Activated CD4-positive, alpha-beta T cell treated with anti-CD3 and anti-CD28 coated beads, Interleukin-2, amount 10 ng/mL, durations not matched to agents 7 days and 5 days (primary cell): ENCODE measurements around the gene LEPR. TPM values are rescaled to one million over a fixed set of nuclear protein-coding genes. Genes with fewer than 3 reads are reported as not detected.

ENCODE experiments used
- CTCF ChIA-PET: fragments of 350-600 bp; sonication (Branson Sonifier 250); formaldehyde crosslinking; loops from one replicate; lab custom pipeline; 2021; ENCODE audit warnings: antibody characterized with exemption; lab: Charles Lee
- POLR2A ChIA-PET: fragments of 350-600 bp; sonication (Branson Sonifier 250); formaldehyde crosslinking; loops from one replicate; lab custom pipeline; 2021; ENCODE audit warnings: antibody characterized with exemption; lab: Charles Lee
- DNase-seq: peaks from one replicate; pipeline ENCODE4 v3.0.0-alpha.2; 2020
- H3K27ac Mint-ChIP-seq: one replicate; pipeline ENCODE4 v1.8.0; 2021; ENCODE audit warnings: mild to moderate bottlenecking, moderate library complexity, mixed read lengths
- H3K27me3 Mint-ChIP-seq: one replicate; pipeline ENCODE4 v1.8.0; 2021; ENCODE audit warnings: mixed read lengths
- H3K36me3 Mint-ChIP-seq: one replicate; pipeline ENCODE4 v1.8.0; 2021; ENCODE audit warnings: low read depth, mixed read lengths
- H3K4me1 Mint-ChIP-seq: one replicate; pipeline ENCODE4 v1.8.0; 2021; ENCODE audit warnings: mixed read lengths
- H3K4me3 Mint-ChIP-seq: one replicate; pipeline ENCODE4 v1.8.0; 2021; ENCODE audit warnings: mild to moderate bottlenecking, moderate library complexity, mixed read lengths
- H3K9me3 Mint-ChIP-seq: one replicate; pipeline ENCODE4 v1.8.0; 2021; ENCODE audit warnings: mixed read lengths
- total RNA-seq, 2 experiments: library from RNA; stranded (reverse); gene quantifications; one replicate each; pipeline ENCODE4 v1.2.3, GENCODE V29; 2021

LEPR gene
- total RNA-seq, 2 experiments from 2014 or later: 1.9 to 2.2 TPM

DNA sequence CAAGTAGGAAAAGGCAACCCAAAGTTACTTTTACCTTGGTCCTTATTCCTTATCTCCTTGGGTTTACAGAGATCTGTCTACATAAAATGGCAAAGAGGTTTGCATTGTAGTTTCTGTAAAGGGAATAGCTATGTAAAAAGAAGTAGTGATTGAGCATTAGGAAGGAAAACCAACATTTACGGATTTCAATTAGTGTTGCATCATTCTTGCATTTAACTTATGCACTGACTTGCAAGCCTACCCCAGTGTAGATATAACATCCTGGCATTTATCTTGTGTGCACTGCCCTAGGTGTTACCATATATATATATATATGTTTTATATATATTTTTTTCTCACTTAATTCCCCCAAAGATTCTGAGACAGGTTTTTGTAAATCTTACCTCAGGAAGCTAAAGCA lies 3.7 kb upstream of the LEPR start:
- no peaks in the 10 kb centered on the region for H3K36me3 Mint-ChIP-seq
- ChIA-PET POLR2A (no interaction called here), CTCF (interaction anchor here (1.2 to 2.2 kb wide), 2 partner anchors 13 to 1754 kb away, joined by 3 to 7 read pairs; no protein-coding TSS in a partner anchor)
- H3K4me1 Mint-ChIP-seq: peaks cover 17% of the 10 kb centered on the region
- H3K4me3 Mint-ChIP-seq: no peak overlapping the region
- H3K27me3 Mint-ChIP-seq: peaks cover 2% of the 10 kb centered on the region
- H3K9me3 Mint-ChIP-seq: no peaks in the 10 kb centered on the region
- no peak overlapping the region for H3K27ac Mint-ChIP-seq
- DNase-seq: no peak

DNA sequence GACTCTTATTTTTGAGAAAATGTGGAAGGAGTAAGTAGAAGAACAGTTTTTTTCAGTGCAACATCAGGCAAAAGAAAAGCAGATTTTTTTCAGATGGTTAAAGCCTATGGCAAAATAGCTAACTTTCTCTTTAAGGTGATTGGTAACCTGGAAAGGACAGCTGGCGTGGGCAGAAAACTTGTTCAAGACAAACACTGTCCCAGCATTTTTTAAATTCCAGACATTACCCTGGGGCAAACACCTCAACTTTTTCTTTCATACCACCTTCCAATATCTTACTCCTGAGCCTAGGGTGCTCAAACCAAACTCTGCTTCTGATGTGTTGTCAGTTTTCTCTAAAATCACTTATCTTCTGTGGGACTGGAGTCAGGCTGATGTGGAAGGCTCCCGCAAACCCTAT lies 2.7 kb upstream of the LEPR start:
- Mint-ChIP-seq H3K9me3 (no peaks in the 10 kb centered on the region), H3K36me3 (no peaks in the 10 kb centered on the region), H3K27ac (no peak overlapping the region), H3K4me3 (no peak overlapping the region), H3K27me3 (peaks cover 2% of the 10 kb centered on the region), H3K4me1 (peaks cover 17% of the 10 kb centered on the region)
- DNase-seq: no peak
- ChIA-PET POLR2A (no interaction called here), CTCF (interaction anchor here (0.6 to 2.2 kb wide), 4 partner anchors 14 to 1755 kb away, joined by 3 to 7 read pairs (median 5); no protein-coding TSS in a partner anchor)

DNA sequence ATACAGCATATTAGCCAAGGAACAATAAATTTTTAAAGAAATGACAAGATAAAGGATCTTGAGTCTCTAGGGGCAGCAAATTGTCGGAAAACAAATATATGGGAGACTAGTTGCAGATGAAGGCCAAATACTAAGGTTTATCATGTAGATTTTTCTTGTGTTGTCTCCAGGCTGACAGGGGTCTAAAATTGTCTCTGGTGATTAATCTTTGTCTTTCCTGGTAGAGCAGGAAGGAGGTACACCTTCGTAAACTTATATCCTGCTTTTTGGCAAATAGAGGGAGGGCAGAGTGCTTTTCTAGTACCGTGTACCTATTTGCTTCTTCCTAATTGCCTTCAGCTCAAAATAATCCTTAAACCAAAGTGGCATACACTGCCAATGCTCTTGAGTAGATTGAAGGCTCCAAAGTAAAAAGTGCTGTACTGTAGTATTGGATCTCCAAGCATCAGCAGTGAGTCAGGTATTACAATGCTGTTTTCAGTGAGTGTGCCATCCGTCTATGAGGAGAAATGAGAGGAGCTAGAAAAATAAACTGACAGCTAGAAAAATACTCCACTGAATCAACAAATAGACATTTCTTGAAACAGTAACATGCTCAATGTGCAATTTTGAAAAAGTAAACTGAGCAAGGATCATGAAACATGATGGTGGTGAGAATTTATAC lies 1.8 kb upstream of the LEPR start:
- DNase-seq: no peak
- CTCF ChIA-PET: interaction anchor here (1.1 to 2.4 kb wide), 5 partner anchors 8 to 206 kb away, joined by 3 to 7 read pairs (median 4); no protein-coding TSS in a partner anchor
- Mint-ChIP-seq H3K4me3 (no peak overlapping the region), H3K36me3 (no peaks in the 10 kb centered on the region), H3K4me1 (peaks cover 17% of the 10 kb centered on the region), H3K27ac (no peak overlapping the region), H3K9me3 (no peaks in the 10 kb centered on the region), H3K27me3 (peaks cover 2% of the 10 kb centered on the region)
- POLR2A ChIA-PET: no interaction called here

DNA sequence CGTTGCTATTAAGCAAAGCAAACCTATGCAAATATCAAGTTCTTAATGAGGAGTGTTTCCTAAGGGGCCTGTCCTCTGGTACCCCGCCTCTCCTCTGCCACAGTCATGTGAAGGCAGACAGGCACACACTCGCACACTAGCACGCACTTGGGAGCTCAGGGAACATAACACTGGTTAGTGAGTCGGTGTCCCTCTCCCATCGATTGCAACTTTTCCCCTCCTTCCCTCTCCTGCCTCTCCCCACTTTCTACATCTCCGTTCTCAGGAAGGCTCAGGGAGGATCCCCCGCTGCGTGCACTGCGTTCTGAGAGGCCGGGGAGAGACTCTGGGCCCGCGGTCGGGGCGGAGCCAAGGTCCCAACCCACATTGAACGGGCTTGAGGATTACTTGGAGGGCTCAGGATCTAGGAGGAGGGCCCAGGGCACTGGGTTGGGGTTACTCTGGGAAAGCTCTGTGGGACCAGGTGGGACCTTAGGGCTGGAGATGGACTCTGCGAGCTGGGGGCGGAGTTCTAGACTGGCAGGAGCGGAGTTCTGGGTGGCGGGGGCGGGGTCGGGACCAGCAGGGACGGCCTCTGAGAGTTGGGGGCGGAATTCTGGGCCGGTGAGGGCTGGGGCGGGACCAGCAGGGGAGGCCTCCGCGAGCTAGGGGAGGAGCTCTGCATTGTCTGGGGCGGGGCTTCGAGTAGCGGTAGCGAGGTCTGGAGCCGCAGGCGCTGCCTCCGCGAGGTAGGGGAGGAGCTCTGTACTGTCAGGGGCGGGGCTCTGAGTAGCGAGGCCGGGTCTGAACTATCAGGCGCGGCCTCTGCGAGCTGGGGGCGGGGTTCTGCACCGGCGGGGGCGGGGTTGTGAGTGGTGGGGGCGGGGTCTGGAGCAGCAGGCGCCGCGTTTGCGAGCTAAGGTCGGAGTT lies 533 bp upstream of the LEPR start:
- H3K9me3 Mint-ChIP-seq: no peaks in the 10 kb centered on the region
- peaks cover 28% of the 10 kb centered on the region for H3K4me1 Mint-ChIP-seq
- peak; percentile 99 for DNase-seq
- ChIA-PET CTCF (interaction anchor here (1.1 to 2.4 kb wide), 6 partner anchors 10 to 208 kb away, joined by 3 to 7 read pairs (median 4); no protein-coding TSS in a partner anchor), POLR2A (interaction anchor here (0.6 kb wide), 2 partner anchors 204 to 458 kb away, joined by 3 read pairs; no protein-coding TSS in a partner anchor)
- H3K36me3 Mint-ChIP-seq: peaks cover 8% of the 10 kb centered on the region
- H3K4me3 Mint-ChIP-seq: no peak overlapping the region
- H3K27me3 Mint-ChIP-seq: peaks cover 2% of the 10 kb centered on the region
- peak overlapping the region; percentile 91 for H3K27ac Mint-ChIP-seq

DNA sequence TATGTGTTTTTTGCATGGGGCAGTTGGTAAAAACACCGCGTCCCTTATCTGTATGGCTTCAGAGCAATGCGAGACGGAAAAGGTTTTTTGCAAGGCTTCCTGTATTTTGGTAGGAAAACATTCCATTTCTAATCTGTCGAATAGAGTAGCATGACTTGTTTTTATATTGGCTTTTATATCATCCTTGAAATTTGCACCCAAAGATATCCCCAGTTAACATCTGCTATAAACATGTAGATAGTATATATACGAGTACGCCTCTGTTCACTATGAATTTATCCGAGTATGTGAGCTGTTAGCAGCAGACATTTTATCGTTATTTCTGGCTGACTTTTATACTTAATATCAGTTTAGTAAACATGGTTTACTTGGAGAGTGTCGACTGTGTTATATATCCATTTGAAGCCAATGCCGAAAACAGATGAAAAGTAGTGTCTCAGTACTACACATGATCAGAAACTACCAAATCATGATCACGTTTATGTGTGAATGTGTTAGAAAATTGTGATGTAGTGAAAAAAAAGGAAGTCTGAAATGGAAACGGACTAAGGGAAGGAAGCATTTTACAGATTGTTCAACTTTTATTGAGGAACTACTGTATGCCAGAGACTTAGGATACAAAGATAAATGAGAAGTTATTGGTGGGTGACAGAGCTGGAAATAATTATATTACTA lies 1.0 kb downstream of the LEPR start:
- Mint-ChIP-seq H3K9me3 (no peaks in the 10 kb centered on the region), H3K4me3 (no peak overlapping the region), H3K4me1 (peaks cover 30% of the 10 kb centered on the region), H3K36me3 (peaks cover 23% of the 10 kb centered on the region), H3K27ac (no peak overlapping the region), H3K27me3 (no peaks in the 10 kb centered on the region)
- no peak for DNase-seq
- ChIA-PET POLR2A (no interaction called here), CTCF (interaction anchor here (1.6 kb wide), 1 partner anchor 167 kb away, joined by 4 read pairs; no protein-coding TSS in a partner anchor)

DNA sequence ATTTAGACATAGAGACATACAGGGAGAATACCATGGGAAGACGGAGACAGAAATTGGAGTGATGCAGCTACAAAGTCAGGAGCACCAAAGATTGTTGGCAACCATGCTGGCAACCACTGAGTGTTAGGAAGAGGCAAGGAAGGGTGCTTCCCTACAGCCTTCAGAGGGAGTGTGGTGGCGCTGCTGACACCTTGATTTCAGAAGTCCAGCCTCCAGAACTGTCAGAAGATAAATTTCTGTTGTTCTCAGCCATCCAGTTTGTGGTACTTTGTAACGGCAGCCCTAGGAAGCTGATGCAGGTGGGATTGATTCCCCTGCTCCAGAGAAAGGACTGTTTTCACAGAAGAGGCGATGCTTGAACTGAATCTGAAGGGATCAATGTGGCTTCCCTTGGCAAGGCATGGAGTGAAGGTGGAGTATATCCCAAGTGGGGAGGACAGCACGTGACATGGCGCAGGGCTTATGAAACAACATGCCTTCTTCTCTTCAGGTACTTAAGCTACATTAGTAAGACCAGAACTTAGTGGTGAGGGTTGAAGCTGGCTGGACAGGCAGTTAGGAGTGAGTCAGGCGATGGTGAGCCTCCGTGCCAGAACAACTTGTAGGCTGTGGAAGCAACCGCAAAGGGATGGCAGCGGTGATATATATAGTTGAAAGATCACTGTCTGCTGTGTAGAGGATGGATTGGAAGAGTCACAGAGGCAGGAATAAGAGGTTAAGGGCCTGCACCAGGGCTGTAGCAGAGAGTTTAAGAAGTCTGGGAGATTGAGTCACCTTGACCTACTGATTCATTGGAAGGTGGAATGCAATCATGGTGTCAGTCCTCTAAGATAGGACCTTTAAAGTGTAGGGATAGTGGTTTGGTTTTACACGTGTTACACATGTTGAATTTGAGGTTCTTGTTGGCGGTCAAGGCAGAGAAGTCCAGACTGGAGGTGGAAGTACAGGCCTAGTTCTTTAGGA lies 2.1 kb downstream of the LEPR start:
- ChIA-PET CTCF (interaction anchor here (1.6 to 1.8 kb wide), 3 partner anchors 10 to 168 kb away, joined by 4 to 5 read pairs (median 4); no protein-coding TSS in a partner anchor), POLR2A (no interaction called here)
- Mint-ChIP-seq H3K9me3 (no peaks in the 10 kb centered on the region), H3K27ac (no peak overlapping the region), H3K4me1 (peaks cover 30% of the 10 kb centered on the region), H3K27me3 (no peaks in the 10 kb centered on the region), H3K4me3 (no peak overlapping the region), H3K36me3 (peaks cover 29% of the 10 kb centered on the region)
- no peak for DNase-seq

DNA sequence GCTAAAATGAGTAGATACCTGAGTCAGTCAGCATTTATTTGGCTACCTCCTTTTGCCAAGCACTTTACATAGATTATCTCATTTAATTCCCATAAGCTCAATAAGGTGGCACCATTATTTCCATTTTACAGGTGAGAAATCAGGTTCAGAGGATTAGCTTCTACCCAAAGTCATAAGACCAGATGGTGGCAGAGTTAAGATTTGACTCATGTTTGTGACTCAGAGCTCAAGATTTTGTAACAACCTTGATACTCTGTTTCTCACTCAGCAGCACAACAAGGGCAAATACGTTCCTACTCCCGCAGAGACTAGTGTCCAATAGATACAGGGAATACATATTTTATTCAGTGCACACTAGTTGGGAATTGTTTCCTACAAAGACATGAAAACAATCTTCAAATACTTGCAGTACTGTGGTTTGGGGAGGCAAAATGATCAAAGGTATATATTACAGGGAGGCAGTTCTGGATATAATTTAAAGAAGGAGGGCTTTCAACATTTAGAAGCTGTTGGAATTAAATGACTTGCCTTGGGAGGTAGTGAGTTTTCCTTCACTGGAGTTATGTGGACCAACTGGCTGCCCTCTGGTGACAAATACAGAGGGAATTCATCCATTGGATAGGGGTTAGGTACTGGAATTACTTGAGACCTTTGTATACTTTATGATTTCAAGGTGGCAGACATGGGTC lies 3.6 kb downstream of the LEPR start:
- Mint-ChIP-seq H3K4me1 (peaks cover 23% of the 10 kb centered on the region), H3K9me3 (no peaks in the 10 kb centered on the region), H3K36me3 (peaks cover 33% of the 10 kb centered on the region), H3K4me3 (no peak overlapping the region), H3K27me3 (no peaks in the 10 kb centered on the region), H3K27ac (peak overlapping the region; percentile 7)
- DNase-seq: peak; percentile 10
- ChIA-PET POLR2A (no interaction called here), CTCF (interaction anchor here (1.0 to 1.8 kb wide), 3 partner anchors 10 to 12 kb away, joined by 4 to 5 read pairs (median 4); no protein-coding TSS in a partner anchor)

DNA sequence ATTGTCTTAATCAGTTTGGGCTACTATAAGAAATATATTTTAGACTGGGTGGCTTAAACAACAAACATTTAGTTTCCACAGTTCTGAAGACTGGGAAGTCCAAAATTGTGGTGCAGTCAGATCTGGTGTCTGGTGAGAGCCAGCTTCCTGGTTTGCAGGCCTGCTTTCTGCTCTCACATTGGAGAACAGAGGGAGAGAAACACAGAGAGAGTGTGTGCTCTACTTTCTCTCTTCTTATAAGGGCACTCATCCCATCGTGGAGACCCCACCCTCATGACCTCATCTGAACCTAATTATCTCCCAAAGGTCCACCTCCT lies 4.1 kb downstream of the LEPR start:
- H3K9me3 Mint-ChIP-seq: no peaks in the 10 kb centered on the region
- CTCF ChIA-PET: interaction anchor here (1.8 kb wide), 1 partner anchor 12 kb away, joined by 5 read pairs; no protein-coding TSS in a partner anchor
- no peak overlapping the region for H3K27ac Mint-ChIP-seq
- no peaks in the 10 kb centered on the region for H3K27me3 Mint-ChIP-seq
- H3K36me3 Mint-ChIP-seq: peaks cover 36% of the 10 kb centered on the region
- DNase-seq: no peak
- POLR2A ChIA-PET: no interaction called here
- H3K4me3 Mint-ChIP-seq: no peak overlapping the region
- peaks cover 20% of the 10 kb centered on the region for H3K4me1 Mint-ChIP-seq

DNA sequence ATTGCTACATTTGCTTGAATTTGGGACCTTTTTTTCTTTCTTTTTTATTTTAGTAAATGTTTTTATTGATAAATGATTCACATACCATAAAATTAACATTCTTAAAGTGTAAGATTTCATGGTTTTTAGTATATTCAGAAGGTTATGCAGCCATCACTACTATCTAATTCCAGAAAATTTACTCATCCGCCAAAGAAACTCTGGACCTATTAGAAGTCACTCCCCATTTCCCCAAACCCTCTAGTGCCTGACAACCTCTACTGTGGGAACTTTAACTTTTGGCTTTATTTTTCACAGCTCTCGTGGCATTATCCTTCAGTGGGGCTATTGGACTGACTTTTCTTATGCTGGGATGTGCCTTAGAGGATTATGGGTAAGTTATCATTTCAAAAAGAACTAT lies 4.5 kb downstream of the LEPR start:
- no peak for DNase-seq
- Mint-ChIP-seq H3K9me3 (no peaks in the 10 kb centered on the region), H3K27me3 (no peaks in the 10 kb centered on the region), H3K36me3 (peaks cover 38% of the 10 kb centered on the region), H3K4me3 (no peak overlapping the region), H3K4me1 (peaks cover 19% of the 10 kb centered on the region), H3K27ac (no peak overlapping the region)
- ChIA-PET CTCF (interaction anchor here (1.2 kb wide), 1 partner anchor 16 kb away, joined by 3 read pairs; no protein-coding TSS in a partner anchor), POLR2A (no interaction called here)

DNA sequence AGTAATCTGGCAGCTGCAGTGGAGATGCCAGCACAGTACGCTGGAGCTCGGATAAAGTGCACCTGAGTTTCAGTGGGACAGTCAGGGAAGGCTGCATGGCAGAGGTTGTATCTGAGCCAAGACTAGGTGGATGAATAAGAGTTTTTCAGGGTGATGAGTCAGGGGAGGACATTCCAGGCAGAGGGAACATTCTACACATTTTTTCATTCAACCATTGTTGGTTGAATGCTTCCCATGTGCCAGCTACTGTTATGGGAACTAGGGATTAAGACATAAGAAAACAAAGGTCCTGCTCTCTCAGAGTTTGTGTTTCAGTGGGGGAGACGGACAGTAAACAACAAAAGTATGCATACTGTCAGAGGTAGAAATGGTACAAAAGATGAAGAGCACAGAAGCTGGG lies 5.2 kb downstream of the LEPR start:
- H3K4me1 Mint-ChIP-seq: peaks cover 22% of the 10 kb centered on the region
- CTCF ChIA-PET: interaction anchor here (1.2 kb wide), 1 partner anchor 15 kb away, joined by 3 read pairs; no protein-coding TSS in a partner anchor

DNA sequence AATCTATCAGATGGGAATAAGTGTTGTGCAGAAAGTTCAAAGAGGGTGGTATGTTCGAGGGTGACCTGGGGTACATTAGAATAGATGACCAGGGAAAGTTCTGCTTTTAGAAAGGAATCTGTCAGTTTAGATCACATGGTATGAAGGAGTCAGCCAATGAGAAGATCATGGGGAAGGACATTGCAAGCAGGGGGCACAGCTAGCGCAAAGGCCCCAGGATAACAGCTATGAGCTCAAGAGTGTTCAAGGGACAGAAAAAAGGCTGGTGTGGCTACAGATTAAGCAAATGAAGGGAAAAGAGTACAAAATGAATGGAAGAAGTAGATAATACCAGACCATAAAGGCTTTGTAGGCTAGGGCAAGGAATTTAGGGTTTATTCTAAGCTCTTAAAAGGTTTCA lies 8.6 kb downstream of the LEPR start:
- H3K4me1 Mint-ChIP-seq: peaks cover 37% of the 10 kb centered on the region
- H3K36me3 Mint-ChIP-seq: peaks cover 36% of the 10 kb centered on the region
- POLR2A ChIA-PET: no interaction called here
- no peaks in the 10 kb centered on the region for H3K9me3 Mint-ChIP-seq
- no peaks in the 10 kb centered on the region for H3K27me3 Mint-ChIP-seq
- DNase-seq: no peak
- no peak overlapping the region for H3K4me3 Mint-ChIP-seq
- CTCF ChIA-PET: interaction anchor here (0.7 kb wide), 1 partner anchor 22 kb away, joined by 3 read pairs; no protein-coding TSS in a partner anchor
- no peak overlapping the region for H3K27ac Mint-ChIP-seq

More for the DNA sequence above, 5.2 kb downstream of the LEPR start:
- Mint-ChIP-seq H3K27me3 (no peaks in the 10 kb centered on the region), H3K4me3 (no peak overlapping the region), H3K9me3 (no peaks in the 10 kb centered on the region), H3K36me3 (peaks cover 38% of the 10 kb centered on the region), H3K27ac (no peak overlapping the region)
- DNase-seq: no peak
- POLR2A ChIA-PET: no interaction called here
